Activated naive CD8-positive, alpha-beta T cell treated with anti-CD3 and anti-CD28 coated beads, Interleukin-2, amount 50 U/mL, for 24 hours (primary cell): ENCODE data around the gene ZNF511.
A peak's percentile ranks its signal among the peaks of the same experiment; 100 is the strongest.
"Not testable (repeated sequence)": the region's sequence is repeated elsewhere in the genome, so short reads cannot be mapped to it uniquely, and the experiment has no call there.

ENCODE experiments used
- ATAC-seq: fragments of 150-1000 bp; cut with Tn5 transposase; one replicate; pipeline ENCODE4 v1.10.0; 2021
- DNase-seq: peaks from one replicate; pipeline ENCODE4 v3.0.0; 2021
- H3K27ac Mint-ChIP-seq: one replicate; pipeline ENCODE4 v1.8.0; 2021; ENCODE audit warnings: mild to moderate bottlenecking, mixed read lengths
- H3K27me3 Mint-ChIP-seq: one replicate; pipeline ENCODE4 v1.8.0; 2021; ENCODE audit warnings: mixed read lengths
- H3K36me3 Mint-ChIP-seq: one replicate; pipeline ENCODE4 v1.8.0; 2021; ENCODE audit warnings: low read depth, mixed read lengths
- H3K4me1 Mint-ChIP-seq: one replicate; pipeline ENCODE4 v1.8.0; 2021; ENCODE audit warnings: mixed read lengths
- H3K4me3 Mint-ChIP-seq: one replicate; pipeline ENCODE4 v1.8.0; 2021; ENCODE audit warnings: mild to moderate bottlenecking, moderate library complexity, mixed read lengths
- H3K9me3 Mint-ChIP-seq: one replicate; pipeline ENCODE4 v1.8.0; 2021; ENCODE audit warnings: mixed read lengths

The ZNF511 gene

GRCh38 chr10:133308421-133309099 is at the start of gene ZNF511, which contains the start of gene TUBGCP2:
Gene ZNF511 (plus strand): TSS chr10:133308914. CDS start chr10:133308944, 30 bp downstream.
Gene TUBGCP2 (minus strand): TSS chr10:133308872. CDS start chr10:133302941, 5,931 bp downstream.
- no peaks in the 10 kb centered on the region for H3K9me3 Mint-ChIP-seq
- H3K27me3 Mint-ChIP-seq, result peaks cover 2% of the 10 kb centered on the region
- DNase-seq (peak; percentile 93), ATAC-seq (peak; percentile 79)
- peak within 1 kb of the TSS; percentile 98 for H3K4me3 Mint-ChIP-seq
- H3K27ac Mint-ChIP-seq, result peak within 1 kb of the TSS; percentile 99
- H3K36me3 Mint-ChIP-seq, result peaks cover 26% of the 10 kb centered on the region
- H3K4me1 Mint-ChIP-seq, result peaks cover 37% of the 10 kb centered on the region

- DNase-seq (no peak), ATAC-seq (no peak)
- Mint-ChIP-seq H3K4me1 (peaks cover 63% of the 10 kb centered on the region), H3K27ac (peak overlapping the region; percentile 99), H3K4me3 (peak overlapping the region; percentile 79), H3K9me3 (no peaks in the 10 kb centered on the region), H3K36me3 (peaks cover 5% of the 10 kb centered on the region), H3K27me3 (peaks cover 4% of the 10 kb centered on the region)
These were observed 49.1 kb upstream of the ZNF511 start for GRCh38 chr10:133259602-133259989.

- H3K4me3 Mint-ChIP-seq, result peak overlapping the region; percentile 76
- no peaks in the 10 kb centered on the region for H3K9me3 Mint-ChIP-seq
- H3K36me3 Mint-ChIP-seq, result peaks cover 5% of the 10 kb centered on the region
- peaks cover 3% of the 10 kb centered on the region for H3K27me3 Mint-ChIP-seq
- peak overlapping the region; percentile 81 for H3K27ac Mint-ChIP-seq
- H3K4me1 Mint-ChIP-seq, result peaks cover 71% of the 10 kb centered on the region
- DNase-seq, result peak; percentile 83
- ATAC-seq, result peak; percentile 64
These were observed 47.6 kb upstream of the ZNF511 start for GRCh38 chr10:133260895-133261725.

GRCh38 chr10:133261726-133262325 is 46.9 kb upstream of the ZNF511 start:
- Mint-ChIP-seq H3K4me1 (peaks cover 69% of the 10 kb centered on the region), H3K4me3 (peak overlapping the region; percentile 76), H3K27me3 (peaks cover 3% of the 10 kb centered on the region), H3K27ac (peak overlapping the region; percentile 81), H3K9me3 (no peaks in the 10 kb centered on the region), H3K36me3 (peaks cover 5% of the 10 kb centered on the region)
- ATAC-seq (peak; percentile 30), DNase-seq (peak; percentile 89)

GRCh38 chr10:133262696-133263095 is 46.0 kb upstream of the ZNF511 start:
- Mint-ChIP-seq H3K4me3 (peak overlapping the region; percentile 54), H3K27ac (no peak overlapping the region), H3K9me3 (no peaks in the 10 kb centered on the region), H3K36me3 (peaks cover 5% of the 10 kb centered on the region), H3K27me3 (peaks cover 3% of the 10 kb centered on the region), H3K4me1 (peaks cover 60% of the 10 kb centered on the region)
- DNase-seq, result no peak
- ATAC-seq, result no peak

- Mint-ChIP-seq H3K36me3 (peaks cover 5% of the 10 kb centered on the region), H3K27me3 (peaks cover 3% of the 10 kb centered on the region), H3K27ac (no peak overlapping the region), H3K4me3 (no peak overlapping the region), H3K4me1 (peaks cover 52% of the 10 kb centered on the region), H3K9me3 (no peaks in the 10 kb centered on the region)
- ATAC-seq (no peak), DNase-seq (no peak)
These were observed 45.0 kb upstream of the ZNF511 start for GRCh38 chr10:133263674-133264073.

- peaks cover 2% of the 10 kb centered on the region for H3K36me3 Mint-ChIP-seq
- no peak overlapping the region for H3K27ac Mint-ChIP-seq
- H3K9me3 Mint-ChIP-seq, result no peaks in the 10 kb centered on the region
- DNase-seq (no peak), ATAC-seq (no peak)
- no peak overlapping the region for H3K4me3 Mint-ChIP-seq
- H3K27me3 Mint-ChIP-seq, result no peaks in the 10 kb centered on the region
- H3K4me1 Mint-ChIP-seq, result peaks cover 46% of the 10 kb centered on the region
These were observed 44.3 kb upstream of the ZNF511 start for GRCh38 chr10:133264461-133264860.

- not testable (repeated sequence) for H3K36me3 Mint-ChIP-seq, H3K27ac Mint-ChIP-seq, ATAC-seq, H3K9me3 Mint-ChIP-seq, H3K27me3 Mint-ChIP-seq, DNase-seq, H3K4me3 Mint-ChIP-seq
- H3K4me1 Mint-ChIP-seq, result peaks cover 40% of the 10 kb centered on the region
These were observed 43.7 kb upstream of the ZNF511 start for GRCh38 chr10:133265052-133265451.

- Mint-ChIP-seq H3K4me1 (peaks cover 29% of the 10 kb centered on the region), H3K27ac (no peak overlapping the region), H3K27me3 (no peaks in the 10 kb centered on the region), H3K36me3 (peaks cover 2% of the 10 kb centered on the region), H3K9me3 (no peaks in the 10 kb centered on the region), H3K4me3 (no peak overlapping the region)
- ATAC-seq, result no peak
- DNase-seq, result no peak
These were observed 42.5 kb upstream of the ZNF511 start for GRCh38 chr10:133266056-133266795.

GRCh38 chr10:133267293-133267692 is 41.4 kb upstream of the ZNF511 start:
- Mint-ChIP-seq H3K27ac (no peak overlapping the region), H3K4me1 (peaks cover 29% of the 10 kb centered on the region), H3K36me3 (peaks cover 4% of the 10 kb centered on the region), H3K27me3 (no peaks in the 10 kb centered on the region), H3K4me3 (no peak overlapping the region), H3K9me3 (no peaks in the 10 kb centered on the region)
- DNase-seq, result no peak
- ATAC-seq, result no peak

- Mint-ChIP-seq H3K4me3 (no peak overlapping the region), H3K36me3 (peaks cover 4% of the 10 kb centered on the region), H3K27me3 (no peaks in the 10 kb centered on the region), H3K27ac (no peak overlapping the region), H3K4me1 (peaks cover 23% of the 10 kb centered on the region), H3K9me3 (no peaks in the 10 kb centered on the region)
- ATAC-seq (no peak), DNase-seq (no peak)
These were observed 40.9 kb upstream of the ZNF511 start for GRCh38 chr10:133267829-133268228.

- ATAC-seq (no peak), DNase-seq (no peak)
- H3K27me3 Mint-ChIP-seq, result no peaks in the 10 kb centered on the region
- H3K4me3 Mint-ChIP-seq, result no peak overlapping the region
- peaks cover 2% of the 10 kb centered on the region for H3K36me3 Mint-ChIP-seq
- H3K9me3 Mint-ChIP-seq, result no peaks in the 10 kb centered on the region
- peaks cover 17% of the 10 kb centered on the region for H3K4me1 Mint-ChIP-seq
- H3K27ac Mint-ChIP-seq, result no peak overlapping the region
These were observed 40.2 kb upstream of the ZNF511 start for GRCh38 chr10:133268532-133268931.

GRCh38 chr10:133269367-133269766 is 39.3 kb upstream of the ZNF511 start:
- peaks cover 2% of the 10 kb centered on the region for H3K36me3 Mint-ChIP-seq
- no peak overlapping the region for H3K4me3 Mint-ChIP-seq
- H3K9me3 Mint-ChIP-seq, result no peaks in the 10 kb centered on the region
- ATAC-seq (no peak), DNase-seq (no peak)
- H3K4me1 Mint-ChIP-seq, result peaks cover 10% of the 10 kb centered on the region
- H3K27me3 Mint-ChIP-seq, result no peaks in the 10 kb centered on the region
- no peak overlapping the region for H3K27ac Mint-ChIP-seq

- Mint-ChIP-seq H3K27ac (no peak overlapping the region), H3K9me3 (no peaks in the 10 kb centered on the region), H3K4me1 (peaks cover 10% of the 10 kb centered on the region), H3K36me3 (peaks cover 2% of the 10 kb centered on the region), H3K4me3 (no peak overlapping the region), H3K27me3 (no peaks in the 10 kb centered on the region)
- DNase-seq (no peak), ATAC-seq (no peak)
These were observed 38.5 kb upstream of the ZNF511 start for GRCh38 chr10:133270204-133270603.
